Measurements from ENCODE around the gene PDE8A.

PDE8A gene

DNA sequence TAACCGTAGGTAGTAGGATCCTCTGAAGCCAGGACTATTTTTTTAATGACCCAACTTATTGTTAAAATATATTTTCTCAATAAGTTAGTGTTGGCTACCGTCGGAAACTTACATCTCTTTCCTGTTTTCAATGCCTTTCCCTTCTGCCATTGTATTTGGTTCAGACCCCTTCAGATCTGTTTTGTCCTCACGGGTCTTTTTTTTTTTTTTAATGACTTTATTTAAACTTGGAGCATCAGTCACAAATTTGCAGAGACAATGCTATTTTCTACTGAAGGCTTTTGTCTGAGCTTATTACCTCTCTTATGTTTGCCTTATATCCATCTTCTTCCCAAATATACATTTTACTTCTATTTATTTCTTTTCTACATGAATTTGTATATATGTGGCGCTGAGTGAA lies 47.6 kb downstream of the PDE8A start:
- H3K27ac ChIP-seq = no peak overlapping the region
- no peak for TF ChIP-seq CTCF (conservative IDR thresholded peaks at IDR 0.05)
- TF ChIP-seq ZFX (IDR thresholded peaks at IDR 0.05) = no peak

DNA sequence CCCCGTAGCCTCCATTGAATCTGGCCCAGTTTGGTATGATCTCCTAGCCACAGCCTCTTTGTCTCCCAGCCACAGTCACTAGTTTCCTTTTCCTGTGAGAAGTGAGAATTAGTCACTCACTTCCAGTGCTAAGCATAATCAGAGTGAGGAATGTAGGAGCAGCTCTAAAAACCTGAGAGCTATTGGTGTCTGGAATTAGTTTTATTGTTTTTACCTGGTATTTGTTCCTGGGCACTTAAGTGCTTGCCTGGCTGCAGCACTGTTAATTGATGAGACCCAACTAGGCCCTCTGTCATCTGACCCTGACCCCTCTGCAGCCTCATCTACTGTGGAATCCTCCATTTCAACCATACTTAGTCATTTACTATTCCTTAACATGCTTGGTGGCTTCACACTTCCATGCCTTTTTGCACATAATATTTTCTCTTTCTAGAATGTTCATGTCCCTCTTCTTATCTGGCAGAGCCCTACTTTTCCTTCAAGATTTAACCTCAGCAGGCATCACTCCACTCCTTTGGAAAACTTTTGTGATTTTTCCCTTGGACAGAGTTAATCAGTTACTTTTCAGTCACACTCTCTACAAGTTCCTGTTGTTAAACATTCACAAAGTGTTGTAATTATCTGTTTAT lies 48.8 kb downstream of the PDE8A start:
- H3K27ac ChIP-seq = no peak overlapping the region

DNA sequence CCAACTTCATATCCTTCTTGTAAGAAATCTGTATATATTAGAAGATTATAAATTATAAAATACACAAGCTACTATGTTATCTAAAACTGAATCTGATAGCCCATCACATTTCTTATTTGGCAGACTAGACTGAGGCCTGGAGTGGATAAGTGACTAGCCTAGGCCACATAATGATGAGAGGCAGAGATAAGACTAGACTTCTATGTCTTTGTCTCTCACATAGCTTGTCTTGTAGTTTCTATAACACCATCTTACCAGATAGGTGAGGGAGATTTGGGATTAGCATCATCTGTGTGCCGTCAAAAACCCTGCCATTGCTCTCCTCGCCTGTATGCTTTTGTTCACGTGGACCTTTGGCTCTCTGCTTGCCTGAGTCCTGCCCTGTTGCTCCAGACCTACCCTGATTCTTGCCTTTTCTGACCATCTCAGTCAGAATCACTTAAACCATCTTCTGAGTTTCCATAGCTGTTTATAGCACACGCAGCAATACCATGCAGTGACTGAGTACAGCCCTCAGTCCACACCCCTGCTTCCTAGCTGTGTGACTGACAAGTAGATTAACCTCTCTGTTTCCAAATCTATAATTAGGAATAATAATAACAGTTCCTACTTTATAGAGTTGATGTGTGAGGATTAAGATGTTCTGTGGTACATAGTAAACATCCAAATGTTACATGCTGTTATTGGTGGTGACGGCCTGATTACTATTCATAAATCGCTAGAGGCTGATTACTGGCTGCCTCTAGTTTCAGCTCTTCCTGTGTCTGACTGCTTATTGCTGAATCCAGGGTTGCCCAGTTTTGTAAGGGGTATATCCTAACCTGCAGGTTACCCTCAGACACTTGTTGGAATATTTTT lies 49.7 kb downstream of the PDE8A start:
- TF ChIP-seq CTCF (conservative IDR thresholded peaks at IDR 0.05) (no peak), ZFX (IDR thresholded peaks at IDR 0.05) (no peak)
- H3K27ac ChIP-seq = no peak overlapping the region

More for the DNA sequence above, 48.8 kb downstream of the PDE8A start:
- TF ChIP-seq CTCF (conservative IDR thresholded peaks at IDR 0.05) (no peak), ZFX (IDR thresholded peaks at IDR 0.05) (no peak)

GRCh38 chr15:85031944-85032558 lies 50.4 kb downstream of the PDE8A start:
- no peak for TF ChIP-seq ZFX (IDR thresholded peaks at IDR 0.05)
- TF ChIP-seq CTCF (conservative IDR thresholded peaks at IDR 0.05) = no peak
- no peak overlapping the region for H3K27ac ChIP-seq

DNA sequence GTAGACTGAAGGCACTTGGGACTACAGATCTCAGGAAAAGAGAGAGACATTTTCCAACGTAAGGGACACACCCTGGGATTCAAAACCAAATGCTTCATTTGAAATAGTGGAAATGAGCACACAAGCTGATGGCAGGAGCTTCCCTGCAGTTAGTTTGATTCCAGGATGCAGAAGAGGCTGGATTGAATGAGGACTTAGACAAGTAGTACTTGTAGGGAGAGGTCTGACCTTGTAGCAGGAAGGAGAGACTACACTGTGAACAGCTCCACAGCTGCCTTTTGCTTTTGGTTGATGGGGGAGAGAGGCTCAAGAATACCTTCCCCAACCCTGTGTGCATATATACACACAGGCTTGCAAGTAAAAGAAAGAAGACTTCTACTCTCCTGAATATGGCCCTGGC lies 51.5 kb downstream of the PDE8A start:
- H3K27ac ChIP-seq = no peak overlapping the region
- TF ChIP-seq ZFX (IDR thresholded peaks at IDR 0.05) = no peak
- TF ChIP-seq CTCF (conservative IDR thresholded peaks at IDR 0.05) = no peak

GRCh38 chr15:85034276-85034675 lies 52.6 kb downstream of the PDE8A start:
- no peak for TF ChIP-seq ZFX (IDR thresholded peaks at IDR 0.05)
- TF ChIP-seq CTCF (conservative IDR thresholded peaks at IDR 0.05) = no peak
- no peak overlapping the region for H3K27ac ChIP-seq

DNA sequence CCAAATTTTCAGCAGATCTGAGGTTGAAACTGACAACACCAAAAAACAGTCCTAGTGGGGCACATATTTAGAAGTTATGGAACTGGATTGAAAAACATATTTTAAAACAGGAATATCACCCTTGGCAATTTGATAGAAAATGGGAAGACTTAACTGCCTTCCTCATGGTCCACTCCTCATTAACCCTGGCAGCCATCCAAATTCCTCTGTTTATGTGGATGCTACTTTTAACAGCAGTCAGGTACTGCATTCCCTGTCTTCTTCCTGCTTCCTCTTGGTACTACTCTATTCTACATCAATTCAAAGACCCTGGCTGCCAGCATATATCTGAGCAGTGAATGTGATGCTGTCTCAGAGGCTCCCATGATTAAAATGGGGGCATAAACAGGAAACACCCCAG lies 54.3 kb downstream of the PDE8A start:
- TF ChIP-seq ZFX (IDR thresholded peaks at IDR 0.05) = no peak
- TF ChIP-seq CTCF (conservative IDR thresholded peaks at IDR 0.05) = no peak
- no peak overlapping the region for H3K27ac ChIP-seq

Data from C4-2B (cell line).